IPS-18a (cell line): ENCODE measurements around the gene ANKRD11.
"Not testable (repeated sequence)": the region's sequence is repeated elsewhere in the genome, so short reads cannot be mapped to it uniquely, and the experiment has no call there.

Experiments used
- H3K27ac ChIP-seq: one replicate; pipeline ENCODE4 v1.5.1; 2013; ENCODE audit warnings: low read length
- H3K27me3 ChIP-seq: one replicate; pipeline ENCODE4 v1.6.1; 2013; ENCODE audit warnings: mild to moderate bottlenecking, low read length; ENCODE audit not compliant: control insufficient read depth, insufficient read depth
- H3K36me3 ChIP-seq: one replicate; pipeline ENCODE4 v1.6.1; 2013; ENCODE audit warnings: low read depth, low read length; ENCODE audit not compliant: control insufficient read depth
- H3K4me1 ChIP-seq: one replicate; pipeline ENCODE4 v1.6.1; 2013; ENCODE audit warnings: low read depth, low read length; ENCODE audit not compliant: control insufficient read depth
- H3K4me3 ChIP-seq: one replicate; pipeline ENCODE4 v1.5.1; 2013; ENCODE audit warnings: low read length
- H3K9ac ChIP-seq: one replicate; pipeline ENCODE4 v1.6.1; 2013; ENCODE audit warnings: mild to moderate bottlenecking, low read length, moderate library complexity
- H3K9me3 ChIP-seq: one replicate; pipeline ENCODE4 v1.6.1; 2013; ENCODE audit warnings: low read depth, low read length; ENCODE audit not compliant: control insufficient read depth

ANKRD11 gene

GRCh38 chr16:89306457-89307420, 183.6 kb downstream of the ANKRD11 start:
- not testable (repeated sequence) for H3K27me3 ChIP-seq, H3K27ac ChIP-seq, H3K9ac ChIP-seq, H3K4me3 ChIP-seq, H3K9me3 ChIP-seq, H3K4me1 ChIP-seq
- peaks cover 23% of the 10 kb centered on the region for H3K36me3 ChIP-seq

DNA sequence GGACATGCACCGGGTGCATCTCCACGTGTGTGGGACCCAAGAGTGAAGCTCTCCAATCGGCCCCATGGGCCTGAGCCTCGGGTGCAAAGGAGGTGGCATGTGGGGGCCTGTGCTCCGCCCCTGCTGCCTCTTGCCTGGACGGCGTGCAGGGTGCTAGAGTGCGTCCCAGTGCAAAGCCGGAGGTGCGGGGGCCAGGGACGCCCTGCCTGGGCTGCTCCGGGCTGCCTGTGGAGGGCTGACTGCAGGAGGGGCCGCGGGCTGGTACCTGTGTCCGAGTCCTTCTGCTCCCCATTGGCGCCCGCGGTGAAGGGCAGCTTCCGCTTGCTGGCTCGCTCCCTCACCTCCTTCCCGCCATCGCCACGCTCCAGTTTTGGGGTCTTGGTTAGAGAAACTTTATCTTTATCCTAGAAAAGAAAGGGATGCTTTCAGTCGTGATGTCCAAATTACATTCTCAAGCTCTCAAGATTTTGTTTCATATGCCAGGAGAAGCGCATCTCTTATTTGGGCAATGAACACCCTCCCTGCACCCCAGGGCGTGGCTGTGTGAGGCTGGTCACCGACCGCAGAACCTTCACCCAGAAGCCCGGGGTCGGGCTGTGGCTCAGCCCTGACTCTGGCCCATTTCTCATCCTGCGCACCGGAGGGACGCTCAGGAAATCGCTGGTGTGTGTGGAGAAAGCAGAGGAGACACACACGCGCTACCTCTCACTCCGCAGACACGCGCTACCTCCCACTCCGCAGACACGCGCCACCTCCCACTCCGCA, 185.2 kb downstream of the ANKRD11 start:
- H3K27me3 ChIP-seq = no peaks in the 10 kb centered on the region
- no peak overlapping the region for H3K4me3 ChIP-seq
- H3K4me1 ChIP-seq = no peaks in the 10 kb centered on the region
- H3K36me3 ChIP-seq = peaks cover 19% of the 10 kb centered on the region
- H3K27ac ChIP-seq = no peak overlapping the region
- H3K9ac ChIP-seq = no peak overlapping the region
- H3K9me3 ChIP-seq = no peaks in the 10 kb centered on the region

DNA sequence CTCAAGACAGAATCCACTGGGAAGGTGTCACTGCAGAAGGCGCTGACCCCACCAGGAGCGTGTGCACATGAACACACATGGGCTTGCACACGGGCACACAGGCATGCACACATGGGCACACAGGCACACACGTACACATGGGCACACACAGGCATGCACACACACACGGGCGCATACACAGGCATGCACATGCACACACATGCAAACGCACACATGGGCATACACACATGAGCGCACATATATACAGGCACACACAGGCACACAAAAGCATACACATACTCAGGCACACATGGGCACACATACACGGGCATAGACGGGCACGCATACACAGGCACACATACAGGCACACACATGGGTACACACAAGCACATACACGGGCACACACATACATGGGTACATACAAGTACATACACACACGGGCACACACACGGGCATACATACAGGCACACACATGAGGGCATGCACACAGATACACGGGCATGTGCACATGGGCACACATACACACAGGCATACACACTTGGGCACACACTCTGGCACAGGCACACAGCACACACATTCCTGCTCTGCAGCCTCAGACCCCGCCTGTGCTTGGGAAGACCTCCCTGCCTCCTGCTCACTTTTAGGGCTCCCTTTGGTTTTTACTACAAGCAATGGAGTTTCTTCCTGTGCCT, 186.0 kb downstream of the ANKRD11 start:
- H3K27me3 ChIP-seq = no peaks in the 10 kb centered on the region
- H3K27ac ChIP-seq = no peak overlapping the region
- H3K9me3 ChIP-seq = no peaks in the 10 kb centered on the region
- H3K4me1 ChIP-seq = no peaks in the 10 kb centered on the region
- H3K4me3 ChIP-seq = no peak overlapping the region
- H3K36me3 ChIP-seq = peaks cover 19% of the 10 kb centered on the region
- H3K9ac ChIP-seq = no peak overlapping the region

- no peaks in the 10 kb centered on the region for H3K9me3 ChIP-seq
- no peaks in the 10 kb centered on the region for H3K27me3 ChIP-seq
- H3K36me3 ChIP-seq = peaks cover 19% of the 10 kb centered on the region
- H3K4me3 ChIP-seq = no peak overlapping the region
- no peak overlapping the region for H3K9ac ChIP-seq
- no peaks in the 10 kb centered on the region for H3K4me1 ChIP-seq
- H3K27ac ChIP-seq = no peak overlapping the region
These were observed 186.7 kb downstream of the ANKRD11 start for GRCh38 chr16:89303617-89304016.

DNA sequence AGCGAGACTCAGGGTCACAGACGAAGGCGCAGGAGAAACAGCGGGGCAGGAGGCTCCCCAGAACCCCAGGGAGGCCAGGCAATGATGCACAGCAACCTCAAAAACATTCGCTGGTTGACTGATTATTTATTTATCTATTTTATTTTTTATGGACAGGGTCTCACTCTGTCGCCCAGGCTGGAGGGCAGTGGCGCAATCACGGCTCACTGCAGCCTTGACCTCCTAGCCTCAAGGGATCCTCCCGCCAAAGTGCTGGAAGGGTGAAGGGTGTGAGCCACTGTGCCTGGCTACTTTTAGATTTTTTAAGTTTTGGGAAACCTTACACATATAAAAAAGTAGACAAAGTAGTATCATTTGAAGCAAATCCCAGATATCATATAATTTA, 189.4 kb downstream of the ANKRD11 start:
- Histone ChIP-seq H3K4me3 (no peak overlapping the region), H3K27ac (no peak overlapping the region), H3K27me3 (no peaks in the 10 kb centered on the region), H3K9ac (no peak overlapping the region), H3K9me3 (no peaks in the 10 kb centered on the region), H3K36me3 (peaks cover 19% of the 10 kb centered on the region), H3K4me1 (peaks cover 17% of the 10 kb centered on the region)

DNA sequence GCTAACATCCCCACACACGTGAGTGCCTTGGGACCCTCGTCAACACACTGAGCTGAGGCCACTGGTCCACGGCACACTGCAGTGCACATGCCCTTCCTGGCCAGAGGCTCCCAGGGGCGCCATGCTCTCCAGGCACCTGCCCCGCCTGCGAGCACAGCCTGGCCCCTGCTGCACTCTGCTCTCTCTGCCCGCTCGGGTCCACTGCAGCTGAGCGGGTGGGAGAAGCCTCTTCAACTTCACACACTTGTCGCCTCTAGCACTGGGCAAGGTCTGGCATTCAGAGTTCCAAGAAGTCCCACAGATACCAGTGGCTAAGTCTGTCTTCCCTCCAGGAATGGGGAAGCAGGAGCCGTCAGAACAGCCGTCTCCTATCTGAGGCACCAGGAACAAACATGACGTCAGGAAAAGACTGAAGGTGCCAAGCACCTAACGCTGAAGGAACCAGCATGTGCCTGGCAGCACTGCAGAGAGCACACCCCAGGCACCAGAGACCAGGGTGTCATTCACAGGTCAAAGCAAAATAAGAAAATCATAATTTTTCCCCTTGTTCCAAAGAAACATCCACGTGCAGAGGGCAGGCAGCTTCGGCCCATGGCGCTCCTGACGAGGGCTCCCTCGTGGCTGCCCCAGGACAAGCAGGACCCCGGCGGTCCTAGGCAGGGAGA, 189.9 kb downstream of the ANKRD11 start:
- Histone ChIP-seq H3K9ac (no peak overlapping the region), H3K4me1 (peaks cover 18% of the 10 kb centered on the region), H3K27ac (no peak overlapping the region), H3K27me3 (no peaks in the 10 kb centered on the region), H3K4me3 (no peak overlapping the region), H3K36me3 (peaks cover 19% of the 10 kb centered on the region), H3K9me3 (no peaks in the 10 kb centered on the region)

GRCh38 chr16:89299357-89300111, 190.8 kb downstream of the ANKRD11 start:
- Histone ChIP-seq H3K4me1 (peaks cover 25% of the 10 kb centered on the region), H3K36me3 (peaks cover 16% of the 10 kb centered on the region)
- H3K9me3 ChIP-seq, H3K27ac ChIP-seq, H3K27me3 ChIP-seq, H3K4me3 ChIP-seq, H3K9ac ChIP-seq: not testable (repeated sequence)

DNA sequence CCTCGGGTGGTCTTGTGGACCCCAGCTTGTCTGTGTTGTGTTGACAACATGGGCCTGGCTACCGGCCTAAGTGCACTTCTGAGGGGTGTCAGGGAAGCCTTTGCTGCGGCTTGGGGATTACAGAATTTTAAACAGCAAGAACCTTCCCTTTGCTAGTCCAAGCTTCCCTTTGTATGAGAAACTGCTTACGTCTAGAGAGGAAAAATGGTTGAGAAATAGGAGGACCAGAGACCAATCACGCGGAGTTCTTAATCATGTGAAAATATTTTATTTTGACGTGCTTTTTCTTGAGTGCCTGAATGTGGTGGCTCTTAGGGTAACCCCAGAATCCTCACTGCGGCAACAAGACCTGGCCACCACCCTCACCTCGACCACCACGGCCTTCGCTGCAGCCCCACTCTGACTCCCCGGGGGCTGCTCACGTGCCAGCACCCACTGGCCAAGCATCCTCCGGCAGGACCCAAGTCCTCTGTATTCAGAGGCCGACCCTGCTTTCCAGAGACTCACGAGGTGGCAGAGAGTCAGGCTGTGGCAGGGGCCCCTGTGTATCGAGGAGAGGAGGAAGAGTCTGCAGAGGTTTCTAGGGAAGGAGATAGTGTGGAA, 191.6 kb downstream of the ANKRD11 start:
- H3K27ac ChIP-seq = no peak overlapping the region
- H3K9ac ChIP-seq = no peak overlapping the region
- H3K4me1 ChIP-seq = peaks cover 33% of the 10 kb centered on the region
- no peaks in the 10 kb centered on the region for H3K9me3 ChIP-seq
- peaks cover 8% of the 10 kb centered on the region for H3K36me3 ChIP-seq
- H3K4me3 ChIP-seq = no peak overlapping the region
- H3K27me3 ChIP-seq = no peaks in the 10 kb centered on the region

GRCh38 chr16:89297910-89298545, 192.3 kb downstream of the ANKRD11 start:
- H3K36me3 ChIP-seq = peaks cover under 1% of the 10 kb centered on the region
- H3K4me1 ChIP-seq = peaks cover 36% of the 10 kb centered on the region
- H3K27ac ChIP-seq = no peak overlapping the region
- H3K27me3 ChIP-seq = no peaks in the 10 kb centered on the region
- no peaks in the 10 kb centered on the region for H3K9me3 ChIP-seq
- H3K9ac ChIP-seq = no peak overlapping the region
- no peak overlapping the region for H3K4me3 ChIP-seq
